ENCODE measurements around the gene TAB3.

The TAB3 gene

GRCh38 chrX:30875957-30876356, 13.1 kb downstream of the TAB3 start:
- DNase-seq (ENCODE audit: low spot score) = no peak
- no peak for TF ChIP-seq CTCF (IDR thresholded peaks at IDR 0.05; ENCODE audit: extremely low read depth, missing control alignments)

GRCh38 chrX:30874851-30875250, 14.2 kb downstream of the TAB3 start:
- no peak for DNase-seq (ENCODE audit: low spot score)
- TF ChIP-seq CTCF (IDR thresholded peaks at IDR 0.05; ENCODE audit: extremely low read depth, missing control alignments) = no peak

GRCh38 chrX:30870572-30870971, 18.5 kb downstream of the TAB3 start:
- no peak for DNase-seq (ENCODE audit: low spot score)
- no peak for TF ChIP-seq CTCF (IDR thresholded peaks at IDR 0.05; ENCODE audit: extremely low read depth, missing control alignments)

- no peak for DNase-seq (ENCODE audit: low spot score)
- no peak for TF ChIP-seq CTCF (IDR thresholded peaks at IDR 0.05; ENCODE audit: extremely low read depth, missing control alignments)
These were observed 23.4 kb downstream of the TAB3 start for GRCh38 chrX:30865612-30866011.

GRCh38 chrX:30865015-30865414, 24.0 kb downstream of the TAB3 start:
- TF ChIP-seq CTCF (IDR thresholded peaks at IDR 0.05; ENCODE audit: extremely low read depth, missing control alignments) = no peak
- DNase-seq (ENCODE audit: low spot score) = peak; percentile 3

GRCh38 chrX:30864383-30864785, 24.7 kb downstream of the TAB3 start:
- TF ChIP-seq CTCF (IDR thresholded peaks at IDR 0.05; ENCODE audit: extremely low read depth, missing control alignments) = no peak

GRCh38 chrX:30863974-30864373, 25.1 kb downstream of the TAB3 start:
- no peak for TF ChIP-seq CTCF (IDR thresholded peaks at IDR 0.05; ENCODE audit: extremely low read depth, missing control alignments)
- DNase-seq (ENCODE audit: low spot score) = no peak

More at GRCh38 chrX:30864383-30864785, 24.7 kb downstream of the TAB3 start:
- DNase-seq (ENCODE audit: low spot score) = no peak
